CD4-positive, alpha-beta T cell treated with Interferon alpha-2 for 1 hour (primary cell): ENCODE data around the gene ACTN3.
"Not testable (repeated sequence)": the region's sequence is repeated elsewhere in the genome, so short reads cannot be mapped to it uniquely, and the experiment has no call there.

ENCODE experiments used
- DNase-seq, 2 donors: peaks; one replicate each; pipeline ENCODE4 v3.0.0-alpha.2; 2020 to 2022

Gene ACTN3

DNA sequence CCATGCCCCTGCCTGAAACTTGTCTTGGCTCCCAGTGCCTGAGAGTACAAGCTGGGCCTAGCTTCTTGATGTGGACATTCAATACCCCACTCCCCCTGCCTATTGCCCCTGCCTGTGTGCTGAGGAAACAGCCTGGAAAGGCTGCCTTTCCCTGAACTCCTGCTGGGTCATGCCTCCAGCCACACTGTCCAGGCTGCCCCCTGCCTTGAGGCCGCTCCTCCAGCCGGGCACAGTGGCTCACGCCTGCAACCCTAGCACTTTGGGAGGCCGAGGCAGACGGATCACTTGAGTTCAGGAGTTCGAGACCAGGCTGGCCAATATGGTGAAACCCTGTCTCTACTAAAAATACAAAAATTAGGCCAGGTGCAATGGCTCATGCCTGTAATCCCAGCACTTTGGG, 56.4 kb downstream of the ACTN3 start:
- DNase-seq: no peak

GRCh38 chr11:66604155-66604554, 57.5 kb downstream of the ACTN3 start:
- DNase-seq: no peak

GRCh38 chr11:66606608-66607007, 59.9 kb downstream of the ACTN3 start:
- DNase-seq: not testable (repeated sequence)

DNA sequence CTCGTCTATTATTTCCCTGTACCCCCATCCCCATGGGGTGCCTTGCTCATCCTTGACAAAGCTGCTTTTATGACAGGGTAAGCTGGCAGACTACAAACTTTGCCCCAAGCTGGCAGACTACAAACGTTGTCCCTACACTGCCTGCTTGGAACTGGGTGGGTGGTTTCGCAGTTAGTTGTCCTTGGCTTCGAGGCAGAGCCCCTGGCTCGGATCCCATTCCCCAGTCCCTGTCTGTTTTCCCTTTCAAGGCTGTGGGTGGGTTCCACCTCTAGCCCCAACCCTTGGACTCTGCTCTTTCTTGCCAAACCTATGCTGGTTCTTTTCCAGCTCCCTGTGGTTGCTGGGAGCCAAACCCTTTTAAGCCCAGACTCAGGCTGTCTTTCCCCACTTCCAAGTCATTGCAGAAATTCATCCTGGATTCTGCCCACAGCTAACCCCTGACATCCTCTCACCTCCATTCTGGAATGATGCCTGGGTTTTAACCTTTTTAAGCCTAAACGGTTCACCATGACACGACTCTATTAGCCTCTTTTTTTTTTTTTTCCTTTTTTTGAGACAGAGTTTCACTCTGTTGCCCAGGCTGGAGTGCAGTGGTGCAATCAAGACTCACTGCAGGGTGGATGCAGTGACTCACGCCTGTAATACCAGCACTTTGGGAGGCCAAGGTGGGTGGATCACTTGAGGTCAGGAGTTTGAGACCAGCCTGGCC, 60.6 kb downstream of the ACTN3 start:
- DNase-seq: no peak

- DNase-seq: no peak
Observed at GRCh38 chr11:66609721-66610617, 63.3 kb downstream of the ACTN3 start.

DNA sequence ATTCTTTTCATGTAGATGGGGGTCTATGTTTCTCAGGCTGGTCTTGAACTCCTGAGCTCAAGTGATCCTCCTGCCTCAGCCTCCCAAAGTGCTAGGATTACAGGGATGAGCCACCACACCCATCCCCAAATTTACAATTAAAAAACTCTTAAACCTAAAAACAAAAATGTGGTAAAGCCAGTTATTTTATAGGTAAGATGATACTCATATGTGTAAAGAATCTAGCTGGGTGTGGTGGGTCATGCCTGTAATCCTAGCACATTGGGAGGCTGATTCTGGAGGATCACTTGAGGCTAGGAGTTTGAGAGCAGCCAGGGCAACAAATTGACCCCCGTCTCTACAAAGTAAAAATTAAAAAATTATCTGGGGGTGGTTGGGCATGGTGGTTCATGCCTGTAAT, 65.8 kb downstream of the ACTN3 start:
- no peak for DNase-seq
